LNCAP (cell line): ENCODE measurements around the gene TASOR.

ENCODE experiments used
- CTCF ChIP-seq: fragments of 450-650 bp; IDR thresholded peaks from 2 replicates; pipeline ENCODE4 v1.5.1; 2017; ENCODE audit warnings: mild to moderate bottlenecking

Gene TASOR

GRCh38 chr3:56667973-56668579 lies 15.0 kb downstream of the TASOR start:
- TF ChIP-seq CTCF = no peak

GRCh38 chr3:56664823-56665222 lies 18.2 kb downstream of the TASOR start:
- TF ChIP-seq CTCF = no peak

- no peak for TF ChIP-seq CTCF
Observed at GRCh38 chr3:56655709-56656108, 27.4 kb downstream of the TASOR start.

GRCh38 chr3:56654460-56654859 lies 28.6 kb downstream of the TASOR start:
- TF ChIP-seq CTCF = no peak

GRCh38 chr3:56645407-56645806 lies 37.7 kb downstream of the TASOR start:
- TF ChIP-seq CTCF = no peak

- TF ChIP-seq CTCF = no peak
Observed at GRCh38 chr3:56633602-56634535, 49.2 kb downstream of the TASOR start.
